ENCODE results near the gene ITPA.

ITPA gene

DNA sequence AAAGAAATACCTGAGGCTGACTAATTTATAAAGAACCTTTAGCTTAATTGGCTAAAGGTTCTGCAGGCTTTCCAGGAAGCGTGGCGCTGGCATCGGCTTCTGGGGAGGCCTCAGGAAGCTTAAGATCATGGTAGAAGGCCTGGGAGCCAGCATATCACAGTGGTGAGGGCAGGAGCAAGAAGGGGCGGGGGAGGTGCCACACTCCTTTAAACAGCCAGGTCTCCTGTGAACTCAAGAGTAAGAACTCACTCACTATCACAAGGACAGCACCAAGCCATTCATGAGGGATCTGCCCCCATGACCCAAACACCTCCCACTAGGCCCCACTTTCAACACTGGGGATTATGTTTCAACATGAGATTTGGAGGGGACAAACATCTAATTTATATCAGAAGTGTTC is 64.1 kb downstream of the ITPA start:
- TF ChIP-seq EZH2phosphoT487 (IDR thresholded peaks at IDR 0.05; ENCODE audit: borderline replicate concordance) = no peak
- TF ChIP-seq, protein P1, sequence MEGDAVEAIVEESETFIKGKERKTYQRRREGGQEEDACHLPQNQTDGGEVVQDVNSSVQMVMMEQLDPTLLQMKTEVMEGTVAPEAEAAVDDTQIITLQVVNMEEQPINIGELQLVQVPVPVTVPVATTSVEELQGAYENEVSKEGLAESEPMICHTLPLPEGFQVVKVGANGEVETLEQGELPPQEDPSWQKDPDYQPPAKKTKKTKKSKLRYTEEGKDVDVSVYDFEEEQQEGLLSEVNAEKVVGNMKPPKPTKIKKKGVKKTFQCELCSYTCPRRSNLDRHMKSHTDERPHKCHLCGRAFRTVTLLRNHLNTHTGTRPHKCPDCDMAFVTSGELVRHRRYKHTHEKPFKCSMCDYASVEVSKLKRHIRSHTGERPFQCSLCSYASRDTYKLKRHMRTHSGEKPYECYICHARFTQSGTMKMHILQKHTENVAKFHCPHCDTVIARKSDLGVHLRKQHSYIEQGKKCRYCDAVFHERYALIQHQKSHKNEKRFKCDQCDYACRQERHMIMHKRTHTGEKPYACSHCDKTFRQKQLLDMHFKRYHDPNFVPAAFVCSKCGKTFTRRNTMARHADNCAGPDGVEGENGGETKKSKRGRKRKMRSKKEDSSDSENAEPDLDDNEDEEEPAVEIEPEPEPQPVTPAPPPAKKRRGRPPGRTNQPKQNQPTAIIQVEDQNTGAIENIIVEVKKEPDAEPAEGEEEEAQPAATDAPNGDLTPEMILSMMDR (conservative IDR thresholded peaks at IDR 0.05; ENCODE audit: low read length) = no peak
- Histone ChIP-seq H3K4me3 (ENCODE audit: low read length, poor library complexity, severe bottlenecking) (no peak overlapping the region), H2AFZ (ENCODE audit: low read length) (no peak overlapping the region), H4K20me1 (ENCODE audit: insufficient read depth, low read length, poor library complexity, severe bottlenecking) (no peaks in the 10 kb centered on the region), H3F3A (ENCODE audit: low read depth) (no peaks in the 10 kb centered on the region), H3K27me3 (ENCODE audit: insufficient read depth, low read length, poor library complexity, severe bottlenecking) (no peaks in the 10 kb centered on the region), H3K4me2 (ENCODE audit: low read depth, low read length, poor library complexity, severe bottlenecking) (no peak overlapping the region), H3K9ac (ENCODE audit: low read depth, low read length, poor library complexity, severe bottlenecking) (no peak overlapping the region), H3K79me2 (ENCODE audit: insufficient read depth, low read length) (no peaks in the 10 kb centered on the region), H3K9me3 (ENCODE audit: insufficient read depth, low read depth, low read length) (no peaks in the 10 kb centered on the region), H3K4me1 (ENCODE audit: insufficient read depth, low read length, poor library complexity, severe bottlenecking) (no peaks in the 10 kb centered on the region), H3K36me3 (ENCODE audit: insufficient read depth, low read length) (peaks cover 16% of the 10 kb centered on the region; the same call in 1 of the 2 replicates), H3K9me2 (replicated peaks; ENCODE audit: low read depth, low read length) (no peaks in the 10 kb centered on the region)

Data from Loucy (cell line).